Activated CD4-positive, CD25-positive, alpha-beta regulatory T cell treated with anti-CD3 and anti-CD28 coated beads, Interleukin-2, amount 50 U/mL, for 24 hours (primary cell): ENCODE data around the gene LRRC58.
"Not testable (repeated sequence)": the region's sequence is repeated elsewhere in the genome, so short reads cannot be mapped to it uniquely, and the experiment has no call there.

ENCODE experiments used
- ATAC-seq, 2 donors: fragments of 150-1000 bp; cut with Tn5 transposase; one replicate each; pipeline ENCODE4 v1.10.0; 2021; ENCODE audit warnings: mild to moderate bottlenecking in 1 of 2, moderate library complexity in 1 of 2

LRRC58 gene

DNA sequence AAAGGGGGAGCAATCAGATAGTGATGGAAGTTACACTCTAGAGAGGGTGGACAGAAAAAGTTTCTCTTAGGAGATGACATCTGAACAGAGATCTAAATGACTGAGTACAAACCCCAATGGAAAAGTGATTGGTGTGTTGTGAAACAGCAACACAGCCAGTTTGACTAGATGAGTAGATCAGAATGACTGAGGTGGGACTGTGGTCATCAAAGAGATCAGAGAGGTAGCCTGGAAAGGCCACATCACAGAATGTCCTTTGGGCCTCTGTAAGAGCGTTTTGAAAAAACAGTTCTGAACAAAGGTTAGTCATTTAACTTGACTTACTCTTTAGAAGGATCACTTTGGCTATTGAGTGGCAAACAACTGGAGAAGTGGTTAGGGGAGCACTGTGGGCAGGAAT lies 10.6 kb downstream of the LRRC58 start:
- peak; percentile 46 to 91 for ATAC-seq

DNA sequence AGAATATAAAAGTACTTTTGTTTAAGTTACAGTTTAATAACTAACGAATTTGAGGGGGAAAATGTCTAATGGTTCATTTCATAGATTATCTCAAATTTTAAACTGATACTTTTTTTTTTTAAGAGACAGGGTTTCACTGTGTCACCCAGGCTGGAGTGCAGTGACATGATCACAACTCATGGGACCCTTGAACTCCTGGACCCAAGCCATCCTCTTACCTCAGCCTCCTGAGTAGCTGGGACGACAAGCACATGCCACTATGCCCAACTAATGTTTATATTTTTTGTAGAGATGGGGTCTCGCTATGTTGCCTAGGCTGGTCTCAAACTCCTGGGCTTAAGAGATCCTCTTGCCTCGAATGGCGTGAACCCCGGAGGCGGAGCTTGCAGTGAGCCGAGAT lies 16.5 kb downstream of the LRRC58 start:
- no peak for ATAC-seq

DNA sequence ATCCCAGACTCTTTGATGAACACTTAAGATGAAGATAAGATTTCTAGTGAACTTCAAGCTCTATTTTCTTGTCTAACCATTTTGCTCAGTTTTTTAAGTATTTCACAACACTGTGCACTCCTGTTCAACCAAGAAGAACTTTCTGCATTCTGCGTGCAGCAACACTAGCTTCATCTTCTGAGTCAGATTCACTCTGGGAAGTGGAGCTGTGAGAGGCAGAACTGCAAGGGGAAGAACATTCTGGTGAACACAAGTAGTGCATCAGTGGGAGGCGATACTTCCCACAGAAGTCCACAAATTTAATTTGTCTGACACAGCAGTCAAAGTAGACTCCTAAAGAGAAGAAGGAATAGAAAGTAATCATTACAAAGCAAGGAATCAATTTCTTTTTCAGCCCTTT lies 18.1 kb downstream of the LRRC58 start:
- ATAC-seq = no peak

DNA sequence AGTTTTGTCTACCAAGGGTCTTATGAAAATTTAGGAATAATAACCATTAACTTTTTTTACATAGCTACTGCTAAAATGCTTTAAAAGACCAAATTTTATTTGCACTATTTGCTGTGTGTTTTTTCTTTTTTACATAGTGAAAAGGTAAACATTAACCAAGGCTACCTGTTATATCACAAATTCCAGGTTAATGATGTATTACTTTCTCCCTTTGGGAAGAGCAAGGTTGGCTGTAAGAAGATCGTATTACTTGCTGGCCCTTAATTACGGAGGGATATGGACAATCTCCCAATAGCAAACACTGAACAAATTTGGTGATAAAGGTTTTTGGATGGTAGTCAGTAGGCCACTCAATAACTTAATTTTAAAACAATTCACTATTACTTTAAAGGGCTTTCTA lies 22.4 kb downstream of the LRRC58 start:
- no peak for ATAC-seq

GRCh38 chr3:120324190-120324589 lies 25.0 kb downstream of the LRRC58 start:
- peak; percentile 35 to 36 for ATAC-seq

DNA sequence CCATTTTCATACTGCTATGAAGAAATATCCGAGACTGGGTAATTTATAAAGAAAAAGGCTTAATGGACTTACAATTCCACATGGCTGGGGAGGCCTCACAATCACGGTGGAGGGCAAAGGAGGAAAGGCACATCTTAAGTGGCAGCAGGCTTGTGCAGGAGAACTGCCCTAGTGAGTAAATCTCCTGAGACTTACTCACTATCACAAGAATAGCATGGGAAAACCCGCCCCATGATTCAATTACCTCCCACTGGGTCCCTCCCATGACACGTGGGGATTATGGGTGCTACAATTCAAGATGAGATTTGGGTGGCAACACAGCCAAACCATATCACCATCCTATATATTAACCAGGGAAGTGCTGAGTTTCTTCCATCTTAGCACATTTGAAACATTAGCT lies 25.4 kb downstream of the LRRC58 start:
- ATAC-seq = peak; percentile 51 to 63

- ATAC-seq = no peak
Measured at GRCh38 chr3:120311863-120312794, 37.0 kb downstream of the LRRC58 start.

- no peak for ATAC-seq
Measured at GRCh38 chr3:120306519-120307455, 42.4 kb downstream of the LRRC58 start.

GRCh38 chr3:120304616-120305015 lies 44.5 kb downstream of the LRRC58 start:
- no peak for ATAC-seq

DNA sequence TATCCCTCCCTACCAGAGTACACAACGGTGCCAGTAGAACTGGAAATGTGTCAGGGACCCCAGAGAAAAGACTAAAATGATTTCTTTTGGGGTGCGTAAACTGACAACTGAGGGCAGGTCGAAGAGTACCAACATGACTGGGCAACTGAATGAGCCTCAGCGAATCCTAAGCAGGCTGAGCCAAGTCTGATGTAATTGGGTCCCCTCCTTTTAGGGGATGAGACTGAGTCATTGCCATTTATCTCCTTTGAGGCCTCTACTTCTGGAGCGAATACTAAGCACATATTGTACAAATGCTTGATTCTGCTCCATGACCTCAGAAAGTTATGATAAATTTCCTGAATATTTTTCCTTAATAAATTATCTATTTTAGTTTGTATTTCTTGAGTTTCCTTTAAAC lies 46.8 kb downstream of the LRRC58 start:
- no peak for ATAC-seq

- ATAC-seq = no peak
Measured at GRCh38 chr3:120300971-120301370, 48.2 kb downstream of the LRRC58 start.

DNA sequence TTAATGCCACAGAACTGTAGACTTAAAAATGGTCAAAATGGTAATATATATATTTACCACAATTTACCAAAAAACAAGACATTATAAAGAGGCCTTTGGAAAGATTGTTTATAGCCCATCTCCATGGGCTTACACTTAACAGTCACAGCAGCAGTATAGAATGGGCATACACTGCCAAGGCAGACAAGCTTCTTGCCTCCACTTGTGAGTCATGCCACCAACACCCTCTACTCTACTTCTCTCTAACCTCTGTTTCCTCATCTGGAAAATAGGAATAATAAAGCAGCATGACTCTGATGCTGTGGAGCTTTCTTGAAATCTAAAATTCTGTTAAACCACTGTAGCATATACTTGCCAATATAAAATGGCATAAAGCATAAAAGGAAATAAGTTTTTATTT lies 49.8 kb downstream of the LRRC58 start:
- no peak for ATAC-seq

- no peak for ATAC-seq
Measured at GRCh38 chr3:120298996-120299395, 50.2 kb downstream of the LRRC58 start.

DNA sequence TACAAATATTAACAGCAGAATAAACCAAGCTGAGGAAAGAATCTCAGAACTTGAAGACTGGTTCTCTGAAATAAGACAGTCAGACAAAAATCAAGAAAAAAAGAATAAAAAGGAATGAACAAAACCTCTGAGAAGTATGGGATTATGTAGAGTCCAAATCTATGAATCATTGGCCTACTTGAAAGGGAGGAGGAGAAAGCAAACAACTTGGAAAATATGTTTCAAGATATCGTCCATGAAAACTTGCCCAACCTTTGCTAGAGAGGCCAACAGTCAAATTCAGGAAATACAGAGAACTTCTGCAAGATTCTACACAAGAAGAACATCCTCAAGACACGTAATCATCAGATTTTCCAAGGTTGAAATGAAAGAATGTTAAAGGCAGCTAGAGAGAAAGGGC lies 57.6 kb downstream of the LRRC58 start:
- ATAC-seq = not testable (repeated sequence)

DNA sequence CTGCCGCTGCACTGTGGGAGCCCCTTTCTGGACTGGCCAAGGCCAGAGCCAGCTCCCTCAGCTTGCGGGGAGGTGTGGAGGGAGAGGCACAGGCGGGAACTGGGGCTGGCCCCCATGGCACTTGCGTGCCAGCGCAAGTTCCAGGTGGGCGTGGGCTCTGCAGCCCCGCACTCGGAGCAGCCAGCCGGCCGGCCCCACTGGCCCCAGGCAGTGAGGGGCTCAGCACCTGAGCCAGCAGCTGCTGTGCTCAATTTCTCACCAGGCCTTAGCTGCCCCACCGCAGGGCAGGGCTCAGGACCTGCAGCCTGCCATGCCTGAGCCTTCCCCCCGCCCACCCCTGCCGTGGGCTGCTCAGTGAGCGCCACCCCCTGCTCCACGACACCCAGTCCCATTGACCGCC lies 59.5 kb downstream of the LRRC58 start:
- no peak for ATAC-seq

DNA sequence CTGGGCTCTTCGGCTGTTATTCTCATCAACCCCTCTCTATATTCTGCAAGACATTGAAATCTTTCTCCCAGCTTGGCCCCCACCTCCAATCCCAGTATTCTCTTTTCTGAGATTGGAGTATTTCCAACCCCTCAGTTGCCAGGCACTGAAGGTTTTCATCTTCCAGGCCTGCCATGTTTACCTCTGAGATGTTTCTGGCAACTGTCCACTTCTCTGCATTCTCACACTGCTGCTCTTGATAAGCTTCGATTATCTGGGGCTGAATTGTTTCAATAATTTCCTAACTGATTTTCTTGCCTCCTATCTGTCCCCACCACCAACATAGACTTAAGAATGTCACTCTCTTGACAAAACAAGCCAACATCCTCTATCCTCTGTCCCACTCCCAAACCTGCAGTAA lies 62.7 kb downstream of the LRRC58 start:
- ATAC-seq = no peak

DNA sequence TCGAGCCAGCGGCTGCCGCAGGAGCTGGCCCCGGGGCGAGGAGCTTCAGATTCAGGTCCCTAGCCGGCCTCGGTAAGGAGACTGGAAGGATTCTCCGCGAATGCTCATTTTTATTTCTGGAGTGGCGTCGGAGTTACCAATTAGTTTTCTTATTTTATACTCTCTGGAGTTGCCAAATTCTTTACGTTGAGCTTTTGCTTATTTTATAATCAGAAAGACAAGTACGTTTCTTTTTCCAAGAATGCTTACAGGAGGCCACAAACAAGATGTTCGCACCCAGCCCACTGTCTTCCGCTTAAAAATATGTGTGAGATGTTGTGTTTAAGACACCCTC lies 63.7 kb downstream of the LRRC58 start:
- no peak for ATAC-seq

- no peak for ATAC-seq
Measured at GRCh38 chr3:120284747-120285507, 64.2 kb downstream of the LRRC58 start, which contains the start of gene GPR156. Gene GPR156, minus strand, starts transcription at chr3:120285222. Its CDS starts 41,124 bp downstream, at chr3:120244098.

- ATAC-seq = no peak
Measured at GRCh38 chr3:120281261-120281660, 67.9 kb downstream of the LRRC58 start.

DNA sequence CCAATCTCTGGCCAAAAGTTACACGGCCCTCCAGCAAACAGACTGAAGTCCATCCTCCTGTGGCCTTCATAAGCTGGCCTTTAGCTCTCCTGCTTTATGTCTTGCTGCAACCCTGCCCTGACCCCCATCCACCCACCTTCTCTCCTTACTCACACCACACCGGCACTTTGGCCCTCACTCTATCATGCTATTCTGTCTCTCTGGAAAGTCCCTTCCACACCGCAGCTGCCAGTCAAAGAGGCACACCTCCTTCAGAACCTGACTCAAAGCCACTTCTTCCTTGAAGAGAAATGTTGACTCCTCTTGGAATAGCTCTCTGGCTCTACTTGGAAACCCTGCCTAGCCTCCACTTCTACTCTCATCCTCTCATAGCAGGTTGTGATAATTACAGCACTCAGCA lies 68.6 kb downstream of the LRRC58 start:
- ATAC-seq = no peak

- no peak for ATAC-seq
Measured at GRCh38 chr3:120280026-120280425, 69.1 kb downstream of the LRRC58 start.

GRCh38 chr3:120276767-120277166 lies 72.4 kb downstream of the LRRC58 start:
- no peak for ATAC-seq

DNA sequence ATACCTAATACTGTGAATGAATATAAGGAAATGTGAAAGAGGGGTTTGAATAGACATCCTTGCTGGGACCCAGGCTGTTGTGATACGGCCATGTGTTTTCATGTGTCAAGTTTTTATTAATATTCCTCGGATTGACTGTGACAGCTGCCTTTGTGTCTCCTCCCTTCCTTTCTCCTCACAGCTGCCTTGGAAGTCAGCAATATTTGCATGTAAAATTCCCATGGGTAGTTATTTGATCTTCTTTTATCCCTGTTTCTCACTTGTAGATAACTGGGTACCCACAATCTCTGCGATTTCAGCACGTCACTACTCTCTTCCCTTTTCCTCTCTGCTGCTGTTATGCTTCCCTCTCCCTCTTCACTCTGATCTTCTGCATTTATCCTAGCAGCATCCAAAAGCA lies 73.5 kb downstream of the LRRC58 start:
- ATAC-seq = no peak
